CD4-positive, CD25-positive, alpha-beta regulatory T cell (primary cell): ENCODE results near the gene ZNF385A. TPM values are rescaled to one million over a fixed set of nuclear protein-coding genes. Genes with fewer than 3 reads are reported as not detected.
A peak's percentile ranks its signal among the peaks of the same experiment; 100 is the strongest.

Experiments used
- ATAC-seq, 2 donors: fragments of 150-1000 bp; cut with Tn5 transposase; one replicate each; pipeline ENCODE4 v1.10.0; 2021; ENCODE audit warnings: low read depth in 2 of 2, moderate number of reproducible peaks in 2 of 2, moderate library complexity in 1 of 2
- DNase-seq, 3 donors: peaks; one replicate each; pipeline versions ENCODE4 v3.0.0 to v3.0.0-alpha.2; 2012 to 2022; ENCODE audit warnings: mixed read lengths in 1 of 3
- H3K27ac ChIP-seq: one replicate; pipeline ENCODE4 v1.7.0; 2013; ENCODE audit warnings: mild to moderate bottlenecking, low read length; ENCODE audit not compliant: insufficient read depth, poor library complexity, severe bottlenecking
- H3K27me3 ChIP-seq: one replicate; pipeline ENCODE4 v1.7.0; 2013; ENCODE audit warnings: low read length; ENCODE audit not compliant: control insufficient read depth, insufficient read depth
- H3K36me3 ChIP-seq: one replicate; pipeline ENCODE4 v1.7.0; 2013; ENCODE audit warnings: mild to moderate bottlenecking, low read length, moderate library complexity; ENCODE audit not compliant: control insufficient read depth, insufficient read depth
- H3K4me1 ChIP-seq: 2 replicates; pipeline ENCODE4 v1.7.0; 2013; ENCODE audit warnings: mild to moderate bottlenecking, low read length; ENCODE audit not compliant: insufficient read depth, control insufficient read depth, poor library complexity, severe bottlenecking
- H3K4me3 ChIP-seq: one replicate; pipeline ENCODE4 v1.7.0; 2013; ENCODE audit warnings: low read depth, mild to moderate bottlenecking, low read length, moderate library complexity
- H3K9me3 ChIP-seq, 2 experiments: 1 replicate in 1 of 2; 2 replicates in 1 of 2; pipeline ENCODE4 v1.7.0; 2013; ENCODE audit warnings: low read length in 2 of 2, mild to moderate bottlenecking in 1 of 2, moderate library complexity in 1 of 2; ENCODE audit not compliant: control insufficient read depth in 2 of 2
- H3K27ac Mint-ChIP-seq, 3 donors: one replicate each; pipeline ENCODE4 v1.8.0; 2020 to 2022; ENCODE audit warnings: mild to moderate bottlenecking in 3 of 3, mixed read lengths in 3 of 3, moderate library complexity in 2 of 3
- H3K27me3 Mint-ChIP-seq: one replicate; pipeline ENCODE4 v1.8.0; 2022; ENCODE audit warnings: mild to moderate bottlenecking, mixed read lengths
- H3K36me3 Mint-ChIP-seq: one replicate; pipeline ENCODE4 v1.8.0; 2020; ENCODE audit warnings: mixed read lengths
- H3K4me1 Mint-ChIP-seq, 4 donors: one replicate each; pipeline ENCODE4 v1.8.0; 2020 to 2022; ENCODE audit warnings: mixed read lengths in 4 of 4, mild to moderate bottlenecking in 1 of 4
- H3K4me3 Mint-ChIP-seq, 4 donors: one replicate each; pipeline ENCODE4 v1.8.0; 2020 to 2022; ENCODE audit warnings: mild to moderate bottlenecking in 4 of 4, mixed read lengths in 4 of 4, moderate library complexity in 3 of 4
- H3K9me3 Mint-ChIP-seq, 7 donors: one replicate each; pipeline ENCODE4 v1.8.0; 2020 to 2022; ENCODE audit warnings: mixed read lengths in 7 of 7, mild to moderate bottlenecking in 3 of 7, moderate library complexity in 2 of 7
- polyA plus RNA-seq, 4 donors: library from polyadenylated mRNA; unstranded; fragments of 300-500 nt; fragmentation: Illumina TruSeq; gene quantifications; one replicate each; pipeline ENCODE4 v1.2.3, GENCODE V29; 2021
- total RNA-seq: library from RNA; stranded (reverse); gene quantifications from one replicate; pipeline ENCODE4 v1.2.3, GENCODE V29; 2022

The ZNF385A gene
- total and polyA plus RNA-seq, 5 donors from 2014 or later = 0.14 to 0.86 (median 0.17) TPM; not detected in 2

- peaks cover 6 to 47% (median 24%) of the 10 kb centered on the region in 4 donors for H3K4me1 Mint-ChIP-seq
Observed at GRCh38 chr12:54404061-54405004, 19.8 kb upstream of the ZNF385A start.

DNA sequence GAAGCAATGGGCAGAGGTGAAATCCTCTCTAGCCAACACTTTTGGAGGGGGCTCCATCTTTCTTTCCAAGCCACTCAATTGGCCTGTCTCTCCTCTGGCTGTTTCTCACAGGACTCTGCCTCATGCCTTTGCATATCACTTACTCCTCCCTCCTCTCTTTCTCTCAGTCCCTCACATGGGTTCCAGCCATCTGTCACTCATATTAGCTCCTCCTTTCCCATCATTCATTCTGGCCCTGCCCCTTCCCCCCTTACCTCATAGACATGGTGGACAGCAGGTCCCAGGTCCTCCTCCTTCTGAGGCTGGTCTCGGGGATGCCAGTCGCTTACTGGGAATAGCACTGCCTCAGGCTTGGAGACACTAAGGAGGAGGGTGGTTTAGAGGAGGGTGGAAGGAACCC lies 16.6 kb upstream of the ZNF385A start:
- Histone ChIP-seq H3K27me3 (no peaks in the 10 kb centered on the region), H3K4me3 (no peak overlapping the region), H3K27ac (no peak overlapping the region), H3K9me3 (no peaks in the 10 kb centered on the region), H3K4me1 (peaks cover 12% of the 10 kb centered on the region), H3K36me3 (peaks cover 86% of the 10 kb centered on the region)
- no peaks in the 10 kb centered on the region for H3K9me3 Mint-ChIP-seq
- DNase-seq = no peak
- no peak overlapping the region for H3K4me3 Mint-ChIP-seq
- H3K27ac Mint-ChIP-seq = peak overlapping the region in 1 of 3 donors; percentile 76
- H3K27me3 Mint-ChIP-seq = no peaks in the 10 kb centered on the region
- peaks cover 61% of the 10 kb centered on the region for H3K36me3 Mint-ChIP-seq
- no peak for ATAC-seq
- peaks cover 6 to 30% (median 12%) of the 10 kb centered on the region in 4 donors for H3K4me1 Mint-ChIP-seq

More at GRCh38 chr12:54404061-54405004, 19.8 kb upstream of the ZNF385A start:
- Mint-ChIP-seq H3K36me3 (peaks cover 64% of the 10 kb centered on the region), H3K27me3 (no peaks in the 10 kb centered on the region), H3K4me3 (peak overlapping the region in 1 of 4 donors; percentile 46), H3K27ac (peak overlapping the region; percentile 91 to 93 (median 92)), H3K9me3 (no peaks in the 10 kb centered on the region)
- Histone ChIP-seq H3K27me3 (no peaks in the 10 kb centered on the region), H3K4me1 (peaks cover 12% of the 10 kb centered on the region), H3K9me3 (no peaks in the 10 kb centered on the region), H3K27ac (no peak overlapping the region), H3K4me3 (no peak overlapping the region), H3K36me3 (peaks cover 93% of the 10 kb centered on the region)
- ATAC-seq (peak in 1 of 2 donors; percentile 56), DNase-seq (peak; percentile 54 to 74 (median 59))

DNA sequence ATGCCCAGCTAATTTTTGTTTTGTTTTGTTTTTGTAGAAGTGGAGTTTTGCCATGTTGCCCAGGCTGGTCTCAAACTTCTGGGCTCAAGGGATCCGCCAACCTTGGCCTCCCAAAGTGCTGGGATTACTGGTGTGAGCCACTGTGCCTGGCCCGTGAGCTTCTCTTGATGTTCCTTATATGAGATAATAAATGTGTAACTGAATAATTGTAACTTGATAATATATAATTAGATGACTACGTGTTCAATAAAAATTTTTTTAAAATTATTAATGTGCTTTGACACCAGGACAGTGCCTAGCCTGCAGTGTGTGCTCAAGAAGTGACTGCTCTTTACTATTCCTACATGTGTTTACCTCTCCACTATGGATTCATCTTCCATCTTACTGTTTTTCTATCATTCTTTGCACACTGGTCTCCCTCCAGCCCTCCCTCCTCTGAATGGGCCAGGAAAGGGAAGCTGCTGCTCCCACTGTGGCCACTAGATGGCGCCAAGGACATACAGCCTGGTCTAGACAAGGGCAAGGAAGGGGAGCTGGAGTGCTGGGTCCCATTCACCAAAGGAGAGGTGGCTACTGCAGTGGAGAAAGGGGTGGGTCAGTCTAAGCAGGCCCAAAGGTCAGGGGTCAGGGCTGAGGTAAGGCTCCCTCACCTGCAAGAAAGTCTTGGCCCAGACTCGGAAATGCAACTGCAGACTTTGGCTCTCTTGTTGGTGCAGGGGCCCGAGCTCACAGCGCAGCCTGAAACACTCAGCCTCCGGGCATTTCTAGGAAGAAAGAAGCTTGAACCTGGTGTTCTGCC lies 14.7 kb upstream of the ZNF385A start:
- peaks cover under 1 to 19% (median 8%) of the 10 kb centered on the region in 4 donors for H3K4me1 Mint-ChIP-seq
- no peak overlapping the region for H3K4me3 Mint-ChIP-seq
- Histone ChIP-seq H3K27ac (no peak overlapping the region), H3K36me3 (peaks cover 82% of the 10 kb centered on the region), H3K27me3 (no peaks in the 10 kb centered on the region), H3K4me1 (peaks cover 3% of the 10 kb centered on the region), H3K9me3 (no peaks in the 10 kb centered on the region), H3K4me3 (no peak overlapping the region)
- H3K27ac Mint-ChIP-seq = peak overlapping the region in 1 of 3 donors; percentile 50
- peaks cover 61% of the 10 kb centered on the region for H3K36me3 Mint-ChIP-seq
- H3K27me3 Mint-ChIP-seq = no peaks in the 10 kb centered on the region
- H3K9me3 Mint-ChIP-seq = no peaks in the 10 kb centered on the region
- DNase-seq = peak; percentile 75 to 85 (median 85)
- peak; percentile 89 to 92 for ATAC-seq

GRCh38 chr12:54398218-54398617 lies 13.7 kb upstream of the ZNF385A start:
- H3K27ac Mint-ChIP-seq = peak overlapping the region in 2 of 3 donors; percentile 29 to 56
- peaks cover 76% of the 10 kb centered on the region for H3K36me3 ChIP-seq

DNA sequence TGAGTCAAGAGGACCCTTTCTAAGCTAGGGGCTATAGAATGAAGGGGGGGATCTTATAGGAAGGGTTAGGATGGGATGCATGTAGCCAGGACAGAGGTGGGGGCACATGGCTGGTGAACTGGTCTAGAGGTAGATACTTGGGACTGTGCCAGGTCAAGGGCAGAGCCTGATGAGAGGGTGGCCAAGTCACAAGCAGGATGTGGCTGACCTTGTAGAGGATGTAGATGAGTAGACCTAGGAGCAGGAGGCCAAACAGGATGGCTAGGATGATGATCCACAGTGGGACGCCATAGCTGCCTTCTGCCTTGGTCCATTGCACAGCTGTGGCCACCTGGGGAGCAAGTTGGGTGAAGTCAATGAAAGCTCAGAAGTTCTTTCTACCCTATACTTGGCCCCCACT lies 12.6 kb upstream of the ZNF385A start:
- no peak overlapping the region for H3K27ac ChIP-seq
- Mint-ChIP-seq H3K4me1 (peaks cover 0 to 25% (median 11%) of the 10 kb centered on the region in 4 donors), H3K4me3 (no peak overlapping the region), H3K36me3 (peaks cover 54% of the 10 kb centered on the region), H3K27ac (peak overlapping the region in 2 of 3 donors; percentile 56 to 69), H3K27me3 (no peaks in the 10 kb centered on the region), H3K9me3 (no peaks in the 10 kb centered on the region)
- no peak for DNase-seq
- H3K4me3 ChIP-seq = no peak overlapping the region
- H3K9me3 ChIP-seq = no peaks in the 10 kb centered on the region
- H3K36me3 ChIP-seq = peaks cover 69% of the 10 kb centered on the region
- no peaks in the 10 kb centered on the region for H3K4me1 ChIP-seq
- H3K27me3 ChIP-seq = no peaks in the 10 kb centered on the region
- no peak for ATAC-seq

More at GRCh38 chr12:54398218-54398617, 13.7 kb upstream of the ZNF385A start:
- ATAC-seq = no peak
- Mint-ChIP-seq H3K4me1 (peaks cover 0 to 25% (median 11%) of the 10 kb centered on the region in 4 donors), H3K27me3 (no peaks in the 10 kb centered on the region), H3K4me3 (no peak overlapping the region), H3K9me3 (no peaks in the 10 kb centered on the region), H3K36me3 (peaks cover 60% of the 10 kb centered on the region)
- Histone ChIP-seq H3K27ac (no peak overlapping the region), H3K4me3 (no peak overlapping the region), H3K4me1 (no peaks in the 10 kb centered on the region), H3K9me3 (no peaks in the 10 kb centered on the region), H3K27me3 (no peaks in the 10 kb centered on the region)
- no peak for DNase-seq

DNA sequence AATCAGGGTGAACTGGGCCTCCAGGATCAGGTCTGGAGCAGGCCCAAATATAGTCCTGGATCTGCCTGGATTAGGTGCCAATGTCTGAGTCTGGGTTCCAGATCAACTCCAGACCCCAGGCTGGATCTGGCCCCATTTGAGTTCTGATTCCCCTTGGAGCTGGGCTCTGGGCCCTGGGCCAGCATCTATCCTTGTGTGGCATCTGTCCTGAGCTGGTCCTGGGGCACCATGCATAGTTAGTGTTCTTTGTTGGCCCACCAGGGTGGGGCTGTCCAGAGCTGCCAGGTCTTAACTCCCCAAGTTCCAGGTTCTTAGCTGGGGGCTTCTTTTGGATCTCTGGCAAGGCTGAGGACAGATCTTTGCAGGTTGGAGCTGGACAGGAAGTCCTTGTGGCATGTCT lies 11.0 kb upstream of the ZNF385A start:
- no peak overlapping the region for H3K4me3 Mint-ChIP-seq

GRCh38 chr12:54394986-54395385 lies 10.5 kb upstream of the ZNF385A start:
- H3K27me3 Mint-ChIP-seq = no peaks in the 10 kb centered on the region
- H3K27ac ChIP-seq = no peak overlapping the region

More for the DNA sequence above, 11.0 kb upstream of the ZNF385A start:
- Mint-ChIP-seq H3K27ac (peak overlapping the region in 1 of 3 donors; percentile 62), H3K4me1 (peaks cover 0 to 33% (median 13%) of the 10 kb centered on the region in 4 donors), H3K36me3 (peaks cover 40% of the 10 kb centered on the region), H3K27me3 (no peaks in the 10 kb centered on the region), H3K9me3 (no peaks in the 10 kb centered on the region)
- Histone ChIP-seq H3K36me3 (peaks cover 53% of the 10 kb centered on the region), H3K9me3 (no peaks in the 10 kb centered on the region), H3K27ac (no peak overlapping the region), H3K27me3 (no peaks in the 10 kb centered on the region), H3K4me3 (no peak overlapping the region), H3K4me1 (peaks cover 13% of the 10 kb centered on the region)
- no peak for ATAC-seq
- no peak for DNase-seq

More at GRCh38 chr12:54394986-54395385, 10.5 kb upstream of the ZNF385A start:
- H3K4me1 ChIP-seq = peaks cover 14% of the 10 kb centered on the region
- H3K36me3 Mint-ChIP-seq = peaks cover 35% of the 10 kb centered on the region
- no peaks in the 10 kb centered on the region for H3K27me3 ChIP-seq
- H3K9me3 ChIP-seq = no peaks in the 10 kb centered on the region
- peaks cover 0 to 33% (median 12%) of the 10 kb centered on the region in 4 donors for H3K4me1 Mint-ChIP-seq
- H3K4me3 ChIP-seq = no peak overlapping the region
- ATAC-seq (no peak), DNase-seq (no peak)
- peak overlapping the region in 1 of 3 donors; percentile 62 for H3K27ac Mint-ChIP-seq
- H3K9me3 Mint-ChIP-seq = no peaks in the 10 kb centered on the region
- H3K36me3 ChIP-seq = peaks cover 47% of the 10 kb centered on the region
- no peak overlapping the region for H3K4me3 Mint-ChIP-seq
